ENCODE data around the gene BCKDHB. TPM values are rescaled to one million over a fixed set of nuclear protein-coding genes. Genes with fewer than 3 reads are reported as not detected.
"Not testable (repeated sequence)": the region's sequence is repeated elsewhere in the genome, so short reads cannot be mapped to it uniquely, and the experiment has no call there.

The BCKDHB gene
- total and polyA plus RNA-seq, 9 donors, result 12.0 to 33.4 (median 18.7) TPM

GRCh38 chr6:80233262-80233661 is 126.8 kb downstream of the BCKDHB start:
- H3K9me3 ChIP-seq, result no peaks in the 10 kb centered on the region
- no peaks in the 10 kb centered on the region for H3K27me3 ChIP-seq
- intact Hi-C loops (cut with DNase I), result no loop called here
- H3K36me3 ChIP-seq, result no peaks in the 10 kb centered on the region
- H3K4me1 ChIP-seq (ENCODE audit: insufficient read depth), result no peaks in the 10 kb centered on the region
- DNase-seq, result no peak
- WGBS, 3 donors, result 46 to 63% (median 55%) methylated on average over 1 of the region's 1 CpG
- H3K27ac ChIP-seq, result no peak overlapping the region
- no peak overlapping the region for H3K4me3 ChIP-seq
- TF ChIP-seq EP300 (IDR thresholded peaks at IDR 0.05) (no peak), CTCF (IDR thresholded peaks at IDR 0.05) (no peak), POLR2A (IDR thresholded peaks at IDR 0.05) (no peak)

GRCh38 chr6:80233958-80234357 is 127.5 kb downstream of the BCKDHB start:
- Histone ChIP-seq H3K36me3 (no peaks in the 10 kb centered on the region), H3K4me1 (ENCODE audit: insufficient read depth) (no peaks in the 10 kb centered on the region), H3K27me3 (no peaks in the 10 kb centered on the region), H3K4me3 (no peak overlapping the region), H3K9me3 (no peaks in the 10 kb centered on the region), H3K27ac (no peak overlapping the region)
- no peak for DNase-seq
- intact Hi-C loops (cut with DNase I), result no loop called here
- WGBS, 3 donors, result 90 to 95% (median 94%) methylated on average over 5 of the region's 5 CpGs
- TF ChIP-seq EP300 (IDR thresholded peaks at IDR 0.05), result no peak
- no peak for TF ChIP-seq POLR2A (IDR thresholded peaks at IDR 0.05)
- TF ChIP-seq CTCF (IDR thresholded peaks at IDR 0.05), result no peak

- Histone ChIP-seq H3K4me1 (ENCODE audit: insufficient read depth) (no peaks in the 10 kb centered on the region), H3K27ac (no peak overlapping the region), H3K9me3 (no peaks in the 10 kb centered on the region), H3K27me3 (no peaks in the 10 kb centered on the region), H3K36me3 (no peaks in the 10 kb centered on the region), H3K4me3 (no peak overlapping the region)
- TF ChIP-seq CTCF (IDR thresholded peaks at IDR 0.05) (no peak), POLR2A (IDR thresholded peaks at IDR 0.05) (no peak), EP300 (IDR thresholded peaks at IDR 0.05) (no peak)
- no peak for DNase-seq
- 58 to 64% (median 59%) methylated on average over 2 of the region's 2 CpGs for WGBS, 3 donors
- intact Hi-C loops (cut with DNase I), result no loop called here
Measured at GRCh38 chr6:80234401-80234800, 127.9 kb downstream of the BCKDHB start.

GRCh38 chr6:80234908-80235307 is 128.4 kb downstream of the BCKDHB start:
- Histone ChIP-seq H3K4me1 (ENCODE audit: insufficient read depth) (no peaks in the 10 kb centered on the region), H3K9me3 (no peaks in the 10 kb centered on the region), H3K27ac (no peak overlapping the region), H3K36me3 (no peaks in the 10 kb centered on the region), H3K27me3 (no peaks in the 10 kb centered on the region), H3K4me3 (no peak overlapping the region)
- TF ChIP-seq CTCF (IDR thresholded peaks at IDR 0.05) (no peak), POLR2A (IDR thresholded peaks at IDR 0.05) (no peak), EP300 (IDR thresholded peaks at IDR 0.05) (no peak)
- DNase-seq, result no peak
- 57 to 96% (median 93%) methylated on average over 1 of the region's 1 CpG for WGBS, 3 donors
- intact Hi-C loops (cut with DNase I), result no loop called here

- TF ChIP-seq POLR2A (IDR thresholded peaks at IDR 0.05), result no peak
- TF ChIP-seq CTCF (IDR thresholded peaks at IDR 0.05), result no peak
- TF ChIP-seq EP300 (IDR thresholded peaks at IDR 0.05), result no peak
- Histone ChIP-seq H3K4me1 (ENCODE audit: insufficient read depth) (no peaks in the 10 kb centered on the region), H3K27me3 (no peaks in the 10 kb centered on the region), H3K27ac (no peak overlapping the region), H3K9me3 (no peaks in the 10 kb centered on the region), H3K36me3 (no peaks in the 10 kb centered on the region), H3K4me3 (no peak overlapping the region)
- intact Hi-C loops (cut with DNase I), result no loop called here
- DNase-seq, result no peak
- 91 to 97% (median 94%) methylated on average over 1 of the region's 1 CpG for WGBS, 3 donors
Measured at GRCh38 chr6:80235647-80236046, 129.2 kb downstream of the BCKDHB start.

- H3K27me3 ChIP-seq; H3K9me3 ChIP-seq; H3K4me1 ChIP-seq (ENCODE audit: insufficient read depth); H3K36me3 ChIP-seq; H3K27ac ChIP-seq; intact Hi-C loops (cut with DNase I); DNase-seq; H3K4me3 ChIP-seq: not testable (repeated sequence)
- 94 to 98% (median 96%) methylated on average over 2 of the region's 2 CpGs for WGBS, 3 donors
Measured at GRCh38 chr6:80238754-80239153, 132.3 kb downstream of the BCKDHB start.
